Measurements from ENCODE around the gene FJX1.
A peak's percentile ranks its signal among the peaks of the same experiment; 100 is the strongest.

The FJX1 gene

DNA sequence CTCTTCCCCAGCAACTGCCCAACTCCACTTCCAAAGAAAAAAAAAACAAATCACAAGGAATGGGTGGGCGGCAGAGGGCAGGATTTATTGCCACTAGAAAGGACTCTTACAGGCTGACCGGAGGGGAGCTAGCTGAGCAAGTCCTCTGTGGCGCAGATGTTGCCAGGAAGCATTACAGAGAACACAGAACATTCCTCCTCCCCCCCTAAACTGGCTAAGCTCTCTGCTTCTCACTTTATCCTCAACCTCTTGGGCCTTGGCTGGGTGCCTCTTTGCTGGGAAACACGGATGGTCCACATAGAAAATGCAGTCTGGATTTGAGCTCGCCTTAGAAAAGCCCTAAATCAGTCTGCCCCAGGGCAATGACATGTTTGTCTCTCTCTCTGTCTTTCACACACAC is 12.6 kb upstream of the FJX1 start:
- peak in 42 of 56 donors; percentile 7 to 76 (median 36) for DNase-seq

DNA sequence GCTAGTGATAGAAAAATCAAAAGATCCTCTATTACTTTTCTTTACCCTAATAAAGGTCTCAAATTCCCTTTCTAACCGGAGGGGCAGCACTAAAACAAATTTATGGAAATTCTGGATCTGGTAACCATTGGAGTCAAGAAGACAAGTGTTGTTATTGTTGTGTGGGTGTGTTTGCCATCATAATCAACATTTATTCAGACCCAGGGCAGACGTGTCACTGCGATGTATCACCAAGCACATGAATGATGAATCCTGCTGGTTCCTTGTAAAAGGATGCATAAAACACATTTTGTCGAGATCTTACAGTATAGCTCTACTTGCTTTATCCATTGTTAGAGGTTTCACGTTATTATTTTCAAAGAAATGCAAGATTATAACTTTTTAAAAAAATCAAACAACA is 12.1 kb upstream of the FJX1 start:
- no peak for DNase-seq

DNA sequence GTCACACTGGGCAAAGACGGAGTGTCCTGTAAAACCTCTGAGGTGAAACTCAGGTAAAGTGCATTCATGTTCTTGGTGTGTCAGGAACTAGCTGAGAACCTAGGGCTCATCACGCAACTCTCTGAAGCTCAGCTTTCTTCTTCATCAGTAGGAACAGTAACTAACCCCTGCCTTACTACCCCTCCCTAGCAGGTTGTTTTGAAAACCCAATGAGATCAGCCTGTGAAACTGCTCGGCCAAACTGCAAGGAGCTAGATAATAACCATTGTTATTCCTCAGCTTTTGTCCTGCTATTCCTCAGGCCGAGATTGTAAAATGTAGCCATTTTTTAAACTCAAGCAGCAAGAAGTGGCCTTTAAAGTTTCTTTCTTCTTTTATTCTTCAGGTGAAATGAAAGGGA is 9.8 kb upstream of the FJX1 start:
- DNase-seq, result no peak

DNA sequence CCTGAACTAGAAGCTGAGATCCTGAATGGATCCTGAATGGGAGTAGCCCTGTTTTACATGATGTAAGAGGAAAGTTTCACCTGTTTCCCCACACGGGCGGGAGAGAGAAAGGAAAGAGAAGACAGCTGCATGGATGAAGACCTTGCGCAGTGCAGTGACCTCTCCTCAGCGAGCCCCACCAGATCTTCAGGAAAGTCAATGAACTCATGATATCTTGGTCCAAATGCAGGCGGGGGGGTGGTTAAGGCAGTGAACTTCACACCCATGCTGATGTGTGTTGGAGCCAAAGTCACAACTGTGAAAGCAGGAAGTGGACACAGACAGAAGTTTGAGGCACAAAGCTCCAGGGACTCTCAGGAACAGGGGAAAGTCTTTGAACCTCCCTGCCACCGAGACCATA is 8.6 kb upstream of the FJX1 start:
- DNase-seq, result no peak

DNA sequence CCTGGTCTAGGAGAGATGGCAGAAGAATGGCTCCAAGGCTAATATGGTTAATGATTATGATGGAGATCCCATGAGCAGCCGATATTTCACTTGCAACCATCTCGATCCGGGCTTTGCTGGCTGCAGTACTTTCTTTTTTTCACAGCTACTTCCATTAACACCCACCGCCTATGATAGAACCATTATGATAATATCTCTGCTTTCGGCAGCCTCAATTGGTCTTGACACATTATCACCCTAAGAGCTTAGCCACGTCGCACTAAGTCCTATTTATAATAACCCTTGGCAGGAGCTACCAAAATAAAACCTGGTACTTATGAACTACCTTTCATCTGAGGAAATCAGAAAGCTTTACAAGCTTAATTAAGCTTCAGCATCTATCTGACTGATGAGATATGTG is 7.6 kb upstream of the FJX1 start:
- no peak for DNase-seq

DNA sequence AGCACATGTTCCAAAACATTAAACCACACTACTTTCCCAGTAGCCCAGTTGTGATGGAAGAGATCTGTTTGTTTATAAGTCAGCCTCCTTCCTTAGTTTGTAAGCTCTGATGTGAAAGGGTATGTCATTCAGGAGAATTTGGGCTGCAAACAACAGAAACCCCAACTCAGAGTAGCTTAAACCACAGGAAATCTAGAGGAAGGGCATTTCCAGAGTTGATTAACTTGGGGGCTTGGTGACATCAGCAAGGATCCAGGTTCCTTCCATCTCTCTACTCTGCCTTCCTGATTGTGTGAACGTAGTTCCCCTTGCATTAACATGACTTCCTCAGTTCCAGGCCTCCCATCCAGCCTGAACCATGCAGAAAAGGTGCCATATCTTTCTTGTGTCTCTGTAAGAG is 6.5 kb upstream of the FJX1 start:
- DNase-seq, result no peak

DNA sequence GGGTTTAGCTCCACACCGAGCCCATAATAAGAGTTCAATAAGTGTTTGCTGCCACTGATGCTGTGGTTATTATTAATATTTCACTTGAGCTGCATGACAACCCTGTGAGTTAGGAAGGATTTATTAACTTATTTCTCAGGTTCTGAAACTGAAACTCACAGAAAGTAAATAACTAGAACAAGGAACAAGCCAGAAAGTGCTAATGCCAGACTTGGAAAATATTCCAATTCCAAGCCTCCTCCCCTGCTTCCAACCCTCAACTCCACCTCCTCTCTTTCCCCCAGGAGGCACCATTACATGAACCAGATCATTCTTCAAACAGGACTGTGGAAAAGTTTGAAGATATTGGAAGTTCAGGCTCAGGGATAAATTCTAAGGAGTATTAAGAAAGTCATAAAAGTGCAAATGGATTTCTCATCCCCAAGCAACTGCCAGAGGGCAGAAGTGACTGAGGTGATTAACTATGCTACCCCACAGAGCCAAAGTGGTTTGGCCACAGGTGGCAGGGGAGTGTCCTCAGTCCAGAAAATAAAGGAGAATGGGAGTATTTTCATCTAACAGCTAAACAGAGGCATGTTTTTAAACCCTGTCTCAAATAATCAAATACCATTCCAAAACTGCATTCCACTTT is 3.2 kb upstream of the FJX1 start:
- DNase-seq, result no peak

DNA sequence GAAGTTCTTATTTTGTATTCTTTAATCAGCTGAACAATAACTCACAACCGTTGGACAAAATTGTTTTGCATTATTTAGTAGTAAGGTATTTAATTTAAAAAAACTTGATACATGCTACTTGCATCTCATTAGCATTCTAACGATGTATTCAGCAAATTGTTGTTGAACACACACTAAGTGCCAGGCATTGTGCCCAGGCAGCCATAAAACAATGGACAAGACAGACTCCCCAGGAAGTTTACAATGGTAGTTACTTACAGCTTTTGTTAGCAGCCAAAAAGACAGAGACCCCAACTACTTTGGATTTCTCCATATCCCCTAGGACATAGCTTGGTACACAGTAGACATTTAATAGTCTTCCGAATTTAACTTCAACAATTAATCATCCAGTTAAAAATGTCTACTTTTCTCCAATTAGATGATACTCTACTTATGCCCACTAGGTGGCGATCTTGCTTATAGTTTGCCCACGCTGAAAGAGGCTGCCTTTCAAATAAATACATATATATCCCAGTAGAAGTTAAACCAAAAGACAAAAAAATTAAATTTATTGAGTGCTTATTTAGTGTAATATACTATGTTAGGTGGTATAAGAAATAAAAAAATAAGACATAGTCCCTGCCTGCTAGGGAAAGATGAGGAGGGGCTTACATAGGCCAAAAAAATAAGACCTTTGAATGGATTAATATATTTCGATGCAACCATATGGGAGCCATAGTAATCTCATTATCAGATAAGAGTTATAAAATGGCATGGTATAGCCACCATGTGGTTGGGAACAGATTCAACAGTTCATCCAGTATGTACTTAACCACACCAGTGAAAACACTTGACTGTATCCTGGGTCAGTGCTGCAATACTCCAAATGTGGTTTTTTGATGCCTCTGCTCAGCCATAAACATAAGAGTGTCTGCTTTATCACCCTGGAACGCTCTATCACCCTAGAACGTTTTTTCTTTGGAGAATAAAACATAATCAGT is 2.0 kb upstream of the FJX1 start:
- DNase-seq, result peak in 42 of 56 donors; percentile 1 to 86 (median 40)

DNA sequence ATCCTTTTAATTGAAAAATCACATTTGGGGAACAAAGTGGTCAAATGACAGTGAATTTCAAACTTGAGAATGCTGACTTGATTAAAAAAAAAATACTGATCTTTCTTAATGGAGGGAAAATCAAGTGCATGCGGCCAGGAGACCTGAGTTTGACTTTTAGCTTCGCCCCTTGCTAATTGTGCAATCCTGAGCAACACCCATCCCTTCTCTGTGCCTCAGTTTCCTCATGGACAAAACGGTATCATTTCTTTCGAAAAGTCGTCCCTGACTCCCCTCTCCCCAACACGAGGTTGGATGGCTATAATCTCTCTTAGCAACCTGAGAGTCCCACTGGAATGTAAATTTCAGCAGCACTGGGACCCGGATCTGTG is 959 bp upstream of the FJX1 start:
- DNase-seq, result no peak

DNA sequence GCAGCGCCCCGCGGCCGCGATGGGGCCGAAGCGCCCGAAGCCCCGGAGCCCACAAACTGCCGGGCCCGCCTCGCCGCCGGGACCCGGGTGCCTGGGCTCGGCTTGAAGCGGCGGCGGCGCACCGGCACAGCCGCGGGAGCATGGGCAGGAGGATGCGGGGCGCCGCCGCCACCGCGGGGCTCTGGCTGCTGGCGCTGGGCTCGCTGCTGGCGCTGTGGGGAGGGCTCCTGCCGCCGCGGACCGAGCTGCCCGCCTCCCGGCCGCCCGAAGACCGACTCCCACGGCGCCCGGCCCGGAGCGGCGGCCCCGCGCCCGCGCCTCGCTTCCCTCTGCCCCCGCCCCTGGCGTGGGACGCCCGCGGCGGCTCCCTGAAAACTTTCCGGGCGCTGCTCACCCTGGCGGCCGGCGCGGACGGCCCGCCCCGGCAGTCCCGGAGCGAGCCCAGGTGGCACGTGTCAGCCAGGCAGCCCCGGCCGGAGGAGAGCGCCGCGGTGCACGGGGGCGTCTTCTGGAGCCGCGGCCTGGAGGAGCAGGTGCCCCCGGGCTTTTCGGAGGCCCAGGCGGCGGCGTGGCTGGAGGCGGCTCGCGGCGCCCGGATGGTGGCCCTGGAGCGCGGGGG is 346 bp downstream of the FJX1 start:
- peak in 6 of 56 donors; percentile 19 to 61 (median 42) for DNase-seq

DNA sequence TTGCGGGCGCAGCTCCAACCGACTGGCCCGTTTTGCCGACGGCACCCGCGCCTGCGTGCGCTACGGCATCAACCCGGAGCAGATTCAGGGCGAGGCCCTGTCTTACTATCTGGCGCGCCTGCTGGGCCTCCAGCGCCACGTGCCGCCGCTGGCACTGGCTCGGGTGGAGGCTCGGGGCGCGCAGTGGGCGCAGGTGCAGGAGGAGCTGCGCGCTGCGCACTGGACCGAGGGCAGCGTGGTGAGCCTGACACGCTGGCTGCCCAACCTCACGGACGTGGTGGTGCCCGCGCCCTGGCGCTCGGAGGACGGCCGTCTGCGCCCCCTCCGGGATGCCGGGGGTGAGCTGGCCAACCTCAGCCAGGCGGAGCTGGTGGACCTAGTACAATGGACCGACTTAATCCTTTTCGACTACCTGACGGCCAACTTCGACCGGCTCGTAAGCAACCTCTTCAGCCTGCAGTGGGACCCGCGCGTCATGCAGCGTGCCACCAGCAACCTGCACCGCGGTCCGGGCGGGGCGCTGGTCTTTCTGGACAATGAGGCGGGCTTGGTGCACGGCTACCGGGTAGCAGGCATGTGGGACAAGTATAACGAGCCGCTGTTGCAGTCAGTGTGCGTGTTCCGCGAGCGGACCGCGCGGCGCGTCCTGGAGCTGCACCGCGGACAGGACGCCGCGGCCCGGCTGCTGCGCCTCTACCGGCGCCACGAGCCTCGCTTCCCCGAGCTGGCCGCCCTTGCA is 1.0 kb downstream of the FJX1 start:
- DNase-seq, result peak in 30 of 56 donors; percentile 6 to 69 (median 40)

DNA sequence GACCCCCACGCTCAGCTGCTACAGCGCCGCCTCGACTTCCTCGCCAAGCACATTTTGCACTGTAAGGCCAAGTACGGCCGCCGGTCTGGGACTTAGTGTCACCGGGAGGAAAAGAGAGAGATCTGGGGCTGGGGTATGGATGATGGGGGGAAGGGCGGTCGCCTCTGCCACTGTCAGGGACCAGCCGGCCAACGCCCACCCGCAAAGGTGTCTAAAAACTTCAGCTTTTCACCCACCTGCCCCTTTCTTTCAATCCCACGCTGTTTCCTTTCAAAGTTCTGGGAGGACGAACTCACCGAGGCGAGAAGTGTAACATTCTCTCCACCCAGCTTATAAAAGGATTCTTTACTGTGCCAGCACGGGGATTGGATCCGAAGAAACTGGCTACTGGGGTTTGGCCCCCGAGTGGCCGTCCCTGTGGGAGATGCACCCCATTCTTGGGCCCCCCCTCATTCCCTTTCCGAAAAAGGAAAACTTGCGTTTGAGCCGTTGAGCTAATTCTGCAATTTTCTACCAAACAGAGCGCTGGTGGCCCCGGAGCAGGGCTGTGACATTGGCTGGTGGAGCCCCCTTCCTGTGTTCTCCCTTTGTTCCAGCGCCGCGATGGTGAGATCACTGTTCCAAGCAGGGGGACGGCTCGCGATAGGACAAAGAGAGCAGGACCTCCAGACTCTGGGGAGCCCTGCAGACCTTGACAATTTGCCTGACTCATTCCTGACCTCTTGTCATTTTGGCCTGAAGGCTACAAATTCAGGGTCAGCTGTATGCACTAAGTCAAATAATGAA is 1.8 kb downstream of the FJX1 start:
- DNase-seq, result peak in 23 of 56 donors; percentile 8 to 47 (median 30)

DNA sequence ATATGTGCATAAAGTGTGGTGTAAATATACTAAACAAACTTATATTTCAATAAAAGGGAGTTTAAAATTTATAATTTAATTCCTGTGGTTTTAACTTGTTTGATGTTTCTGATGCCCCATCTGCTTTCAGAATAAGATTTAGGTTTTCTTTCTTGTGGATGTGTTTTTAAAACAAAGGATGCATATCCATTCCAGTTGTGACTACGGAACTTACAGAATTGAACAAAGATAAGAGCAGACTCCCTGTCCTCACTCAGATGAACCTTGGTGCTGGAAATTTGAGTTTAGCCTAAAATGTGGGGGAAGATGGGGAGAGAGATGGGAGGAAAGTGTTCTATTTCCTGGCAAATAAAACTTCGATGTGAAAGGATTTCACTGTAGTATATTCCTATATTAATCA is 2.5 kb downstream of the FJX1 start:
- no peak for DNase-seq

DNA sequence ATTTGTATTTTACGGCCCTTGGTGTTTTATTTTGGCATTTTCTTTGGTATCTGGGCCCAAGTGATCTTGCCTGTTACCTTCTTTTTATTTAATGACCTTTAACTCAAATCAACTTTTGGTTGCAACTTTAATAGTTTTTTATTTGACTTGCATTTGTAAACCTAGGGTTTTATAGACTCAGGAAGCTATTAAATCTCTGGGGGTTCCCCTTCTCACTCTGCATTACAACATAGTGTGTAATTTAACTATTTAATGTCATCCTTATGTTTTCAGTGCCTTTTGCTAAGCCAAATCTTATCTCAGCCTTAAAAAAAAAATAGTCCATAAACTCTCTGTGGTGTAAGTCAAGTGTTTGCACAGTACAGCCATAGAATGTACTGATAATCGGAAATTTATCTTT is 3.4 kb downstream of the FJX1 start:
- no peak for DNase-seq

DNA sequence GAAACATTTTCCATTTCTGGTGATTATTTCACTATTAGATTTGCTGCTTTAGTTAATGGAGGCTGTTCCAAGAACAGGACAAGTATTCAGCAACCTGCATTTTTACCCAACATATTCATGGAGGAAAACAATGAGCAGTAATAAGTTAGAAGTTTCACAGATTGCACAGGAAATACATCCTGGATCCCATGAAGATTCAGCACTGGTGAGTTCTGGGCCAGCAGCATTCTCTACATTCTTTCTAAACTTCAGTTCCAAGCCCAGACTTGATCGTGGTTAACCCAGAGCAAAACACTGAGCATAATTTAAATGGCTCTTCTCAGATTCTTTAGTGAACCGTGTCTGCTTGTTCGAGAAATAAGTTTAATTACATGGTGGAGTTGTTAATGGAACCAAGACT is 3.8 kb downstream of the FJX1 start:
- no peak for DNase-seq

DNA sequence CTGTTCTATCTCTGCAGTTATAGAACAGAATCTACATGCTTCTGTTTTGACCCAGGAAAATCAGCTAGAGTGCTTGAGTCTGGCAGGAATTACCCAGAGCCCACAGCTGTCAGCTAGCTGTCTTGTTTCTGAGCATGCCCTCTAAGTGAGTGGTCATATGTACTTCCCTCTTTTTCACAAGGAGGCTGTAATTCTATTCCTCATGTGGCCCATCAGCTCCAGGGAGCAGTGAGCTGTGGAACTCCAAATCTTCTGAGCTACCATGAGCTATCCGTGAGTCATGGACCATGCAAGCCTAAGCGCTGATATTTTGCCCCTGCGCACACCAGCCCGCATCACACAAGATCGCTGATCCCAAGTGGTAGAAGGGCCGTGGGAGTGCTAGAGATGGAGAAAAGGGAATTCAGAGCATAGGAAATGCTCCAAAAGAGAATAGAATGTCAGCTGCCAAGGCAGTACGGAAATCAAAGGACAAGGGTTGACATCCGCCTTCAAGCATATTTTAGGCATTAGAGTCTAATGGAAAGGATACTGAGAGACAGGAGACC is 5.4 kb downstream of the FJX1 start:
- DNase-seq, result no peak

DNA sequence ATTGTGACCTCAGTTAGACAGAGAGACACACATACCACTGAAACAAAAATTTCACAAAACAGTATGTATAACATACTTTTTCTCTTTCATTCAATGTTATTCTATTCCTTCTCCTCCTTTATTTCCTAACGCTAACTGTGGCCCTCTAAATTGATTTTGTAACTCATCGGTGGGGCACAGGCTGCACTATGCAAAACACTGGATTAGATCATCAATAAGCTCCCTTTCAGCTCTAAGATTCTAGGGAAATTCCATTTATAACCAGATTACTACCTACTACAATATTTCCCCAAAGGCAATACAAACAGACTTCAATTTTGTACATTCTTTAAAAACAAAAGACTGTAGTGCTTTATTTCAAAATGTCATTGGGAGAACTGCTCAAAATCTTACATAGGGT is 6.1 kb downstream of the FJX1 start:
- DNase-seq, result no peak

DNA sequence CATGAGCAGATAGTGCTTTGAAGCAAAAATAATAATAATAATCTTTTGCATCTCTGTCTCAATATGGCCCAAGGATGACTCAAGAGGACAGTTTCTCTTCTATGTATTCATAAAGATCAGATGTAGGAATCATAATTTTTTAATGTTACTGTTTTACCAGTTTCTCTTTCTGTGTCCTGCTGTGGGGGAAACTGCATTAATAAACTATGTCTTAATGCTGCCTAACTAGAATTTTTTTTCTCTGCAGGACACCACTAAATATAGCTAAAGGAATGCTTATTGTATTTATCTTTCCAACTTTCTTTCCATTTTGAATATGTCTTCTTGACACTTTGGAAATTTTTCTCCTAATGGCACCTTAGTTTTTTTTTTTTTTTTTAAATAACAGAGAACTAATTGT is 6.5 kb downstream of the FJX1 start:
- no peak for DNase-seq

DNA sequence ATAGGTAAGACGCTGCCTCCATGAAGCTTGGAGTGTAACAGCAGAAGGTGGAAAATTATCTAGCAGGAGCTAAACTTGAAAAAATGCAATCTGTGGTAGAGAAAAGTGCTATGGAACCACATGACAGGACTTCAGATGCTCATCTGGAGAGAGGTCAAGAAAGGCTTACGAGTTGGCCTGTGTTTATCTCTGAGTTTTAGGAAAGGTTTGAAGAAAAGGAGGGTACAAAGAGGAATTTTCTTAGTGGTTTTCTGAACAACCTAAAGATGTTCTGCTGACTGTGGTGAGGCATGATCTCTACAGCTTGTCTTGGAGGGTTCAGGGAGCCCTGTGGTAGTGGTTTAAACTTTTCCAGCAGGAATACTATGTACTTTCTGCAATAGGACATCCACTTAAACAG is 8.2 kb downstream of the FJX1 start:
- DNase-seq, result no peak

DNA sequence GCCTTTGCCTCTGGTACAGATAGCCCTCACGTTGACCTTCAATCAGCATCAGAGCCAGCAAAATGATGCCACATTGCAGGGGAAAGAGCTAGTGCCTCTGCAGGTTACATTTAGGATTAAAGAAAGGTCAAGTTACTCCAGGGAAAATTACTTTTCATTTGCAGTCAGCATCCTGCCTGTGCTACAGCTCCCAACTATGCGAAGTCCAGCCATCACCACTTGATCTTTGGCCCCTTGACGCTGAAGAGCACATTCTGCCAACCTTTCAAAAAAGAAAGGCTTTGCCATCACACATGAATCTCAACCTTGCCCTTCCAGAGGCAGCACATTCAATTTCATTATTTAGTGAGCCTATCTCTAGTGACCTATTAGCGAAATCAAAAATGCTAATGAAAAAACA is 11.3 kb downstream of the FJX1 start:
- no peak for DNase-seq

DNA sequence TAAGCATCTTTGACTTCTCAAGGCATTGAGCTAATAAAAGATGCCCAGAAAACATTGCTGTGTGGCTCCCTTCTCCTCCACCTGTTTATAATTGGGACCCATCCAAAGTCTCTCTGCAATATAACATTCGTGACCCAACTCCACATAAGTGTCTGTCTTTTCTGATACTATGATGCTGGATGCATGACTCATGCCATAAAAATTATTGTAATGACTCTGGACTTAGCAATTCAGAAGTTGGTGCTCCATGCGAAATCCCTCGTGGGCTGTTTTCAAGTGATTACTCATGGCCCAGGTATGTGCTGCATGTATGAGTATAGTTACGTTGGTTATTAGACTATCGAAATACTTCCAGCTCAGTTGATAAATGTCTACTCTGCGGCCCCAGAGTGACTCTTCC is 11.7 kb downstream of the FJX1 start:
- no peak for DNase-seq
